ENCODE results near the gene IL13. TPM values are rescaled to one million over a fixed set of nuclear protein-coding genes. Genes with fewer than 3 reads are reported as not detected.

The IL13 gene
- total RNA-seq, 1 experiment from 2014 or later = not detected

DNA sequence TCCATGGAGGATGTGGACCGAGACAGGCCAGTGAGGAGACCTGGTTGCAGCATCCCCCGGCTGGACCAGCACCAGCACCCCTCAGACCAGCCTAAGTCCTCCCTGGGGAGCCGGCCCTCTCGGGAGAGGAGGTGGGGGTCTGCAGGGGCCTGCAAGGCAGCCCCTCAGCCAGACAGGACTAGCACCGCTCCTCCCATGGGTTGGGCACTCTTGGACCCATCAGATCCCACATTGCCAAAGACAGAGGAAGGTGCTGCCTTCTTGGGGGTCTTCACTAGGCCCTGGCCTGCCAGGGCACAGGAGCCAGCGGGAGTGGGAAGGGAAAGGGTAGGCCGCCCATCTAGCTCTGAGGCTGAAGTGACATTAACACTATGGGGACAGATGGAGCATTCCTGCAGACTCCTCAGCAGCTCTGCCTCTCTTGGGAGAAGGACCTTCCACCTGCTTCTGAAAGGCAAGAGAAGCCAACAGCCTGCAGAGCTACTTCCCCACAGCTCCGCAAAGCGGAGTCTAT lies 6.8 kb downstream of the IL13 start:
- Histone ChIP-seq H3K4me2 (ENCODE audit: insufficient read depth, insufficient read length, low read length) (no peak overlapping the region), H4K91ac (ENCODE audit: insufficient read length, low read depth, low read length) (no peak overlapping the region), H2AK5ac (ENCODE audit: insufficient read length, low read length) (no peak overlapping the region), H2BK15ac (ENCODE audit: low read depth, low read length) (no peak overlapping the region), H3K27me3 (ENCODE audit: insufficient read depth, low read length) (no peaks in the 10 kb centered on the region), H2AFZ (ENCODE audit: low read length) (no peak overlapping the region), H3K4ac (ENCODE audit: low read depth, low read length) (no peak overlapping the region), H3K27ac (ENCODE audit: insufficient read length, low read depth, low read length) (no peak overlapping the region), H2BK5ac (ENCODE audit: insufficient read length, low read length) (no peak overlapping the region), H3K9ac (ENCODE audit: extremely low read depth, insufficient read length, low read length) (no peak overlapping the region), H3K9me3 (ENCODE audit: control insufficient read depth, low read depth, low read length) (no peaks in the 10 kb centered on the region), H2BK12ac (ENCODE audit: insufficient read length, low read depth, low read length) (no peak overlapping the region), H4K8ac (replicated peaks; ENCODE audit: insufficient read length, low read depth, low read length) (no peak overlapping the region), H3K14ac (ENCODE audit: insufficient read depth, low read length) (no peak overlapping the region), H3K23me2 (ENCODE audit: insufficient read length, low read depth, low read length, poor library complexity, severe bottlenecking) (no peaks in the 10 kb centered on the region), H2BK20ac (ENCODE audit: low read depth, low read length, poor library complexity, severe bottlenecking) (no peak overlapping the region), H3K79me2 (ENCODE audit: insufficient read depth, low read length) (no peaks in the 10 kb centered on the region), H4K20me1 (ENCODE audit: control insufficient read depth, insufficient read depth, insufficient read length) (no peaks in the 10 kb centered on the region), H3K79me1 (ENCODE audit: insufficient read depth, low read depth, low read length, poor library complexity, severe bottlenecking) (no peaks in the 10 kb centered on the region), H3K56ac (ENCODE audit: insufficient read length, low read depth, low read length) (no peak overlapping the region), H3K23ac (ENCODE audit: insufficient read length, low read depth, low read length) (no peak overlapping the region), H3K4me1 (ENCODE audit: insufficient read depth, low read length) (no peaks in the 10 kb centered on the region), H2BK120ac (ENCODE audit: low read depth, low read length, poor library complexity, severe bottlenecking) (no peak overlapping the region), H4K5ac (ENCODE audit: insufficient read length, low read depth, low read length) (no peak overlapping the region), H3K18ac (ENCODE audit: insufficient read length, low read depth, low read length) (no peak overlapping the region), H3T11ph (ENCODE audit: low read length) (no peak overlapping the region)
- no peak for DNase-seq
- H3K9me3 Mint-ChIP-seq = no peaks in the 10 kb centered on the region; a peak in 1 of 5 replicates
- WGBS (ENCODE audit: extremely low coverage, insufficient read length, low lambda C conversion rate) = no CpG with 5 or more reads among the region's 9 CpGs
- TF ChIP-seq, protein P1, sequence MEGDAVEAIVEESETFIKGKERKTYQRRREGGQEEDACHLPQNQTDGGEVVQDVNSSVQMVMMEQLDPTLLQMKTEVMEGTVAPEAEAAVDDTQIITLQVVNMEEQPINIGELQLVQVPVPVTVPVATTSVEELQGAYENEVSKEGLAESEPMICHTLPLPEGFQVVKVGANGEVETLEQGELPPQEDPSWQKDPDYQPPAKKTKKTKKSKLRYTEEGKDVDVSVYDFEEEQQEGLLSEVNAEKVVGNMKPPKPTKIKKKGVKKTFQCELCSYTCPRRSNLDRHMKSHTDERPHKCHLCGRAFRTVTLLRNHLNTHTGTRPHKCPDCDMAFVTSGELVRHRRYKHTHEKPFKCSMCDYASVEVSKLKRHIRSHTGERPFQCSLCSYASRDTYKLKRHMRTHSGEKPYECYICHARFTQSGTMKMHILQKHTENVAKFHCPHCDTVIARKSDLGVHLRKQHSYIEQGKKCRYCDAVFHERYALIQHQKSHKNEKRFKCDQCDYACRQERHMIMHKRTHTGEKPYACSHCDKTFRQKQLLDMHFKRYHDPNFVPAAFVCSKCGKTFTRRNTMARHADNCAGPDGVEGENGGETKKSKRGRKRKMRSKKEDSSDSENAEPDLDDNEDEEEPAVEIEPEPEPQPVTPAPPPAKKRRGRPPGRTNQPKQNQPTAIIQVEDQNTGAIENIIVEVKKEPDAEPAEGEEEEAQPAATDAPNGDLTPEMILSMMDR (conservative IDR thresholded peaks at IDR 0.05) = no peak
- H3K36me3 Mint-ChIP-seq (ENCODE audit: insufficient read depth in 1 of 3, low read depth in 3 of 3) = no peaks in the 10 kb centered on the region
- peaks cover 21 to 31% of the 10 kb centered on the region in 2 experiments for H3K4me1 Mint-ChIP-seq
- no peak overlapping the region for H3K27ac Mint-ChIP-seq
- peaks cover 2% of the 10 kb centered on the region for H3K27me3 Mint-ChIP-seq (ENCODE audit: low read depth)
- no peak overlapping the region for H3K4me3 Mint-ChIP-seq

All from H9 (cell line).